ENCODE results near the gene SH2D7. TPM values are rescaled to one million over a fixed set of nuclear protein-coding genes. Genes with fewer than 3 reads are reported as not detected.

The SH2D7 gene
- polyA plus RNA-seq, 1 of the 3 experiments (the other 2 are of a cell fraction) = not detected

DNA sequence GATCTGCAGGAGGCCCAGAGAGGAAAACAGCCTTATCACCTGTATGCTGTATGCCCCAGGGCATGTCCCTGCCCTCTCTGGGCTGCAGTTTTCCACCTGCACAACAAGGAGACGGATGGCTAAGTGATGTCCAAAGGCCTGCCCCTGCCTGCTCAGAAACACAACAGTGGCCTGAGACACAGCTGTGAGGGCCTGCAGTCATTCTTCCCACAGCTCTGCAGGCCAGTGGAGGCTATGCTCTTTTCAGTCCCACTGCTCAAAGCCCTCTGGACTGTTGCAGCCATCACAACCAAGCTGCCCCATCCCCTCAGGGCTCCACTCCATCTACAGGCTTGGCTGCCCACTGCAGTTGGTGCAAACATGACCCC is 9.6 kb upstream of the SH2D7 start:
- DNase-seq = no peak
- Histone ChIP-seq H3K9ac (no peak overlapping the region), H3K27ac (ENCODE audit: low read depth in 2 of 2, low read length in 1 of 2) (no peak overlapping the region), H2AFZ (ENCODE audit: low read depth) (no peak overlapping the region), H3K36me3 (replicated peaks in 1 of 2; ENCODE audit: control insufficient read depth in 1 of 2, insufficient read depth in 2 of 2, low read length in 1 of 2) (no peaks in the 10 kb centered on the region), H3K79me2 (ENCODE audit: insufficient read depth) (no peaks in the 10 kb centered on the region), H4K20me1 (ENCODE audit: insufficient read depth) (no peaks in the 10 kb centered on the region), H3K9me3 (no peaks in the 10 kb centered on the region), H3K4me1 (ENCODE audit: control insufficient read depth in 1 of 2, insufficient read depth in 2 of 2, low read depth in 1 of 2, low read length in 1 of 2) (peaks cover 13 to 20% of the 10 kb centered on the region in 2 experiments; a peak in 3 of 4 replicates), H3K4me2 (no peak overlapping the region), H3K9me2 (no peaks in the 10 kb centered on the region), H3K27me3 (ENCODE audit: insufficient read depth) (no peaks in the 10 kb centered on the region), H3F3A (replicated peaks; ENCODE audit: insufficient read depth) (peaks cover 3% of the 10 kb centered on the region), H3K4me3 (ENCODE audit: low read depth in 2 of 2, low read length in 1 of 2) (no peak overlapping the region)
- TF ChIP-seq CHD2 (IDR thresholded peaks at IDR 0.05; ENCODE audit: low read length, partially characterized antibody) = no peak
- no peak for TF ChIP-seq USF1 (IDR thresholded peaks at IDR 0.05; ENCODE audit: borderline replicate concordance, low read depth)
- no peak for TF ChIP-seq ZBTB33 (IDR thresholded peaks at IDR 0.05; ENCODE audit: borderline replicate concordance, low read depth)
- no peak for TF ChIP-seq NFIC (IDR thresholded peaks at IDR 0.05; ENCODE audit: borderline replicate concordance)
- no peak for TF ChIP-seq POLR2AphosphoS5 (IDR thresholded peaks at IDR 0.05; ENCODE audit: low read depth, low read length)
- TF ChIP-seq NRF1 (IDR thresholded peaks at IDR 0.05; ENCODE audit: low read depth, low read length) = no peak
- no peak for TF ChIP-seq RFX5 (IDR thresholded peaks at IDR 0.05; ENCODE audit: low read length)
- no peak for TF ChIP-seq MXI1 (IDR thresholded peaks at IDR 0.05; ENCODE audit: low read depth, low read length)
- no peak for TF ChIP-seq SMC3 (IDR thresholded peaks at IDR 0.05; ENCODE audit: low read depth, low read length)
- no peak for TF ChIP-seq SIN3A (IDR thresholded peaks at IDR 0.05; ENCODE audit: borderline replicate concordance, low read depth, low read length)
- no peak for TF ChIP-seq MAX (IDR thresholded peaks at IDR 0.05; ENCODE audit: low read depth)
- TF ChIP-seq PBX3 (IDR thresholded peaks at IDR 0.05) = no peak
- no peak for TF ChIP-seq YY1 (IDR thresholded peaks at IDR 0.05; ENCODE audit: low read depth)
- POLR2A ChIA-PET = no interaction called here
- no CpG with 5 or more reads among the region's 1 CpG for WGBS (ENCODE audit: low lambda C conversion rate)
- CTCF ChIA-PET = interaction anchor here (0.8 to 2.2 kb wide), 4 partner anchors 9 to 235 kb away, joined by 3 to 7 read pairs (median 6); partner anchors contain the start of gene SH2D7

DNA sequence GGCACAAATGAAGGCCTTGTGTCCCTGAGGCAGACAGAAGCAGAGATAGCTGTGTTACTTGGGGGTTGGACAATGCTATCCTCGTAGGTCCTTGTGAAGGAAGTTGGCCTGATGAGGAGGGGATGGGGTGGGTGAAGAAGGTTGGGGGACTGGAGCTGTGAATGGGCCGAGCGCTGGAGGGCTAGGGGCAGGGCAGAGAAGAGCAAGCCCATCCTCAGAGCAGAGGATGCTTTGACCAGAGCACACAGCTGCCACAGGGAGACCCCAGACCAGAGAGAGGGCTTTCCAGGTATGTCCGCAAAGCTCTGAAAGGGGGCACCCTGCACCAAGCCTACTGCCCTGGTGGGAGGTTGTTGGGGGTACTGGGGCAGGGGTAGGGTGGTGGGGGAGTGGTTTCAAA is 9.2 kb upstream of the SH2D7 start:
- Histone ChIP-seq H3K4me3 (ENCODE audit: low read depth in 2 of 2, low read length in 1 of 2) (no peak overlapping the region), H3F3A (replicated peaks; ENCODE audit: insufficient read depth) (peaks cover 1% of the 10 kb centered on the region), H3K36me3 (replicated peaks in 1 of 2; ENCODE audit: control insufficient read depth in 1 of 2, insufficient read depth in 2 of 2, low read length in 1 of 2) (no peaks in the 10 kb centered on the region), H4K20me1 (ENCODE audit: insufficient read depth) (no peaks in the 10 kb centered on the region), H3K79me2 (ENCODE audit: insufficient read depth) (no peaks in the 10 kb centered on the region), H3K27me3 (ENCODE audit: insufficient read depth) (no peaks in the 10 kb centered on the region), H3K27ac (ENCODE audit: low read depth in 2 of 2, low read length in 1 of 2) (no peak overlapping the region), H3K4me1 (ENCODE audit: control insufficient read depth in 1 of 2, insufficient read depth in 2 of 2, low read depth in 1 of 2, low read length in 1 of 2) (peaks cover 13 to 20% of the 10 kb centered on the region in 2 experiments; a peak in 3 of 4 replicates), H3K9ac (no peak overlapping the region), H3K4me2 (no peak overlapping the region), H3K9me3 (no peaks in the 10 kb centered on the region), H2AFZ (ENCODE audit: low read depth) (no peak overlapping the region), H3K9me2 (no peaks in the 10 kb centered on the region)
- WGBS (ENCODE audit: low lambda C conversion rate) = 88% methylated on average over 4 of the region's 4 CpGs
- POLR2A ChIA-PET = interaction anchor here (1.4 kb wide), 1 partner anchor 16 kb away, joined by 3 read pairs; no protein-coding TSS in a partner anchor
- CTCF ChIA-PET = interaction anchor here (0.8 to 2.2 kb wide), 6 partner anchors 9 to 234 kb away, joined by 3 to 7 read pairs (median 5); partner anchors contain the start of gene SH2D7
- TF ChIP-seq JUND (IDR thresholded peaks at IDR 0.05) (no peak), RFX5 (IDR thresholded peaks at IDR 0.05; ENCODE audit: low read length) (no peak), FOXJ3 (CRISPR knock-in tag; IDR thresholded peaks at IDR 0.05) (no peak), CHD2 (IDR thresholded peaks at IDR 0.05; ENCODE audit: low read length, partially characterized antibody) (no peak), RAD21 (IDR thresholded peaks at IDR 0.05; ENCODE audit: low read length) (no peak), NRF1 (IDR thresholded peaks at IDR 0.05; ENCODE audit: low read depth, low read length) (no peak)
- TF ChIP-seq, protein P1, sequence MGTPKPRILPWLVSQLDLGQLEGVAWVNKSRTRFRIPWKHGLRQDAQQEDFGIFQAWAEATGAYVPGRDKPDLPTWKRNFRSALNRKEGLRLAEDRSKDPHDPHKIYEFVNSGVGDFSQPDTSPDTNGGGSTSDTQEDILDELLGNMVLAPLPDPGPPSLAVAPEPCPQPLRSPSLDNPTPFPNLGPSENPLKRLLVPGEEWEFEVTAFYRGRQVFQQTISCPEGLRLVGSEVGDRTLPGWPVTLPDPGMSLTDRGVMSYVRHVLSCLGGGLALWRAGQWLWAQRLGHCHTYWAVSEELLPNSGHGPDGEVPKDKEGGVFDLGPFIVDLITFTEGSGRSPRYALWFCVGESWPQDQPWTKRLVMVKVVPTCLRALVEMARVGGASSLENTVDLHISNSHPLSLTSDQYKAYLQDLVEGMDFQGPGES (IDR thresholded peaks at IDR 0.05; ENCODE audit: low read depth, low read length) = no peak
- TF ChIP-seq, protein P2, sequence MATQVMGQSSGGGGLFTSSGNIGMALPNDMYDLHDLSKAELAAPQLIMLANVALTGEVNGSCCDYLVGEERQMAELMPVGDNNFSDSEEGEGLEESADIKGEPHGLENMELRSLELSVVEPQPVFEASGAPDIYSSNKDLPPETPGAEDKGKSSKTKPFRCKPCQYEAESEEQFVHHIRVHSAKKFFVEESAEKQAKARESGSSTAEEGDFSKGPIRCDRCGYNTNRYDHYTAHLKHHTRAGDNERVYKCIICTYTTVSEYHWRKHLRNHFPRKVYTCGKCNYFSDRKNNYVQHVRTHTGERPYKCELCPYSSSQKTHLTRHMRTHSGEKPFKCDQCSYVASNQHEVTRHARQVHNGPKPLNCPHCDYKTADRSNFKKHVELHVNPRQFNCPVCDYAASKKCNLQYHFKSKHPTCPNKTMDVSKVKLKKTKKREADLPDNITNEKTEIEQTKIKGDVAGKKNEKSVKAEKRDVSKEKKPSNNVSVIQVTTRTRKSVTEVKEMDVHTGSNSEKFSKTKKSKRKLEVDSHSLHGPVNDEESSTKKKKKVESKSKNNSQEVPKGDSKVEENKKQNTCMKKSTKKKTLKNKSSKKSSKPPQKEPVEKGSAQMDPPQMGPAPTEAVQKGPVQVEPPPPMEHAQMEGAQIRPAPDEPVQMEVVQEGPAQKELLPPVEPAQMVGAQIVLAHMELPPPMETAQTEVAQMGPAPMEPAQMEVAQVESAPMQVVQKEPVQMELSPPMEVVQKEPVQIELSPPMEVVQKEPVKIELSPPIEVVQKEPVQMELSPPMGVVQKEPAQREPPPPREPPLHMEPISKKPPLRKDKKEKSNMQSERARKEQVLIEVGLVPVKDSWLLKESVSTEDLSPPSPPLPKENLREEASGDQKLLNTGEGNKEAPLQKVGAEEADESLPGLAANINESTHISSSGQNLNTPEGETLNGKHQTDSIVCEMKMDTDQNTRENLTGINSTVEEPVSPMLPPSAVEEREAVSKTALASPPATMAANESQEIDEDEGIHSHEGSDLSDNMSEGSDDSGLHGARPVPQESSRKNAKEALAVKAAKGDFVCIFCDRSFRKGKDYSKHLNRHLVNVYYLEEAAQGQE (IDR thresholded peaks at IDR 0.05; ENCODE audit: low read depth, low read length) = no peak
- no peak for DNase-seq

All from SK-N-SH (cell line).